ENCODE measurements around the gene CLNS1A.
"Not testable (repeated sequence)": the region's sequence is repeated elsewhere in the genome, so short reads cannot be mapped to it uniquely, and the experiment has no call there.

The CLNS1A gene

GRCh38 chr11:77617892-77618291 lies 19.7 kb downstream of the CLNS1A start:
- no peak for DNase-seq

DNA sequence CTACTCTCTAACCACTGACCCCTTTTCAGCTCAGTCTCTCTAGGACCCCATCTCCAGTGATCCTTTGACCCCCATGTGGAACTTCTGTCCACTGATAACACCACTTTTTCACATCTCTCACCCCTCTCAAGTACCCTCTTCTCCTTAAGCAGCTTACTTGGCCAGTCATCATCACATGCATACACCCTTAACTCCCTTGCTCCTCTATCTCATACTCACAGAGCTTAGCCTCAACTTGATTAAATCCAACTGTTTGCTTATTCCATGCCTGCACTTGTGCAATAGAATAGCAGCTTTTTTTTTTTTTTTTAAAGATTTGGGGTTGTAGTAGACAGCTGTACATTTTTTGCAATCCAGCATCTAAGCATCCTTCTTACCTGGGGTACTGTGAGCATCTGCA lies 25.7 kb downstream of the CLNS1A start:
- DNase-seq, result no peak

DNA sequence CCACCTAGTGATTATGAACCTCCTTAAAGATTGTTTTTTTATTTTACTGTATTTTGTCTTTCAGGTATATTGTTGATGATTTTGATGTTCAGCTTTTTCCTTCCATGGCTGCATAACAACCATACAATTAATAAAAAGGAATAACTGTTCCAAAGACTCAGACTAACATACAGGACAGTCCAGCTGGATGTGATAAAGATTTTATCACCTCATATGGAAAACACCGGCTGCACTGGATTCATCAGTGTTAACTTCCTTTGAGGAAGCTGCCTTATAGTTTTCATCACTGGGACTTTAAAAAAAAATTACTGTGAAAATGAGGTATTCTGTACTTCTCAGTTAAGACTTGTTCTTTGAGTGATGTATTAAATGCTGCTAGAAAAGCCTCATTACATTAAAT lies 28.4 kb downstream of the CLNS1A start:
- no peak for DNase-seq

DNA sequence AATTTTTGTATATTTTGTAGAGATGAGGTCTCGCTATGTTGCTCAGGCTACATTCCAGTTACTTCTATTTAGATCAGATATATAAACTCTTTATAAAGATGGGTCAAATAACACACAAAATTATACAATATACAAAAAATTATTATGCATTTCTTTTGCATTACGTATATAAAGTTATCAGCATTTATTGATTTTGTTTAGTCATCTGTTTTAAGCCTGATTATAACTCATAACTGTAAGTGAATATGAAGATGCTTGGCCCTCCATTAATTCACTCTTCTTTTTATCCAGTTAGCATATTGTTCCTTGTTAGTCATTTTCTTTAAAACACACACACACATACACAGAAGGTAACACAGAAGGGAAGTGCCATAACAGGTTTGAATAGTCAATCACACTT lies 33.3 kb downstream of the CLNS1A start:
- DNase-seq, result no peak

DNA sequence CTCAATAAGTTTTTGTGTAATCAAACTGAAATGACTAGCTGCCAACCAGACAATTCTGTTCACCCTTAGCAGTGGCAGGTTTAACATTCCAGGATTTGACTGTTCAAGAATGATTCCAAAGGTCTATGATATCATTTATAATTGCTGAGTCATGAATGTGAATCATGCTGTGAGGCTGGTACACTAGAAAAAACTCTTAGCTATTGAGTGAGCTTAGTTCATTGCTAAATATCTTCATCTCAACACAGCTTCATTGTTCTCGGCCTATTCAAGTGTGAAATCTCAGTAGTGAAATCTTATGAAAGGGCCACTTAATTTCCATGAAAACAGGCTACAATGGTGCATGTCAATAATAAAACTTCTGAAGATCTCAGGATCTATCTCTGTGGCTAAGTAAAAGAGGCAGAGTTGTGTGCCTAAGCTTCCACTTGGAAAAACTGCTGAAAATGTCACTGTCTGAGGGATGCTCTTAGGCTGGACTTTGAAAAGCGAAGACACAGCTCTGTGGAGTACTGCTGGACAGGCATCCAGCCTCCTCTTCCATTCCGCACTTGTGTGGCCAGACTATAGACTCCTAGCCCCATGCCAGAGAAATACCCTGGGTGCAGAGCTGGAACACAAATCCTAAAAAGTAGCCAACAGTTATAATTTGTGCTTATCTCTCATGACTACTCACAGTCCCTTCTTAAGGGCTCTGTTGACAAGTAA lies 35.1 kb downstream of the CLNS1A start:
- DNase-seq, result peak; percentile 18

DNA sequence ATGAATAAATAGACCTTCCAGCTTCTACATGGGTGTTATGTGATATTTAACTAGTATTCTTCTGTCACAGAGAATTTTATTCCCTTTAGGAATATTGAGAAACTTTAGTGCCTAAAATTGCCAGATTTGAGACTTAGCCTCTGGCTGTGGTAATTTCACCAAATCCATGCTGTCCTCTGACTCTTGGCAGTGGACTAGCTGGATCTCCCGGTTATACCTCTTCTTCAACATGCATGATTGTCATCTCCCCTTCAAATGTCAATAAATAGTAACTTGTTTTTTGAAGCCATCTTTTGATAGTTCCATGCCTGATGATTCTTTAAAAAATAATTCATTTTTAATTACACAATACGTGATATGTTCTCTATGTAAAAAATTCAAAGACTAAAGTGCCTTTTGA lies 39.4 kb downstream of the CLNS1A start:
- no peak for DNase-seq

DNA sequence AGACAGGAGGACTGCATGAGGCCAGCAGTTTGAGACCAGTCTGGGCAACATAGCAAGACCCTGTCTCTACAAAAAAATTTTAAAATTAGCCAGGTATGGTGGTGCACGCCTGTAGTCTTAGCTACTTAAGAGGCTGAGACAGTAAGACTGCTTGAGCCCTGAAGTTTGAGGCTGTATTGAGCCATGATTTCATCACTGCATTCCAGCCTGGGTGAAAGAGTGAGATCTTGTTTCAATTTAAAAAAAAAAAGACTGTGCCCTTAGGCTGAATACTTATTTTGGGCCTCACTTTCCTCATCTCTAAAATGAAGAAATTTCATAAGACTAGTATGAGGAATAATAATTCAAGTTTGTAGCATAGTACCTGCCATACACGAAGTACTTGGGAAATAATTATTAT lies 41.0 kb downstream of the CLNS1A start:
- DNase-seq, result no peak

GRCh38 chr11:77593883-77594282 lies 43.7 kb downstream of the CLNS1A start:
- DNase-seq, result no peak

GRCh38 chr11:77592727-77593126 lies 44.9 kb downstream of the CLNS1A start:
- DNase-seq, result no peak

- DNase-seq, result no peak
These were observed 47.3 kb downstream of the CLNS1A start for GRCh38 chr11:77590194-77590782.

DNA sequence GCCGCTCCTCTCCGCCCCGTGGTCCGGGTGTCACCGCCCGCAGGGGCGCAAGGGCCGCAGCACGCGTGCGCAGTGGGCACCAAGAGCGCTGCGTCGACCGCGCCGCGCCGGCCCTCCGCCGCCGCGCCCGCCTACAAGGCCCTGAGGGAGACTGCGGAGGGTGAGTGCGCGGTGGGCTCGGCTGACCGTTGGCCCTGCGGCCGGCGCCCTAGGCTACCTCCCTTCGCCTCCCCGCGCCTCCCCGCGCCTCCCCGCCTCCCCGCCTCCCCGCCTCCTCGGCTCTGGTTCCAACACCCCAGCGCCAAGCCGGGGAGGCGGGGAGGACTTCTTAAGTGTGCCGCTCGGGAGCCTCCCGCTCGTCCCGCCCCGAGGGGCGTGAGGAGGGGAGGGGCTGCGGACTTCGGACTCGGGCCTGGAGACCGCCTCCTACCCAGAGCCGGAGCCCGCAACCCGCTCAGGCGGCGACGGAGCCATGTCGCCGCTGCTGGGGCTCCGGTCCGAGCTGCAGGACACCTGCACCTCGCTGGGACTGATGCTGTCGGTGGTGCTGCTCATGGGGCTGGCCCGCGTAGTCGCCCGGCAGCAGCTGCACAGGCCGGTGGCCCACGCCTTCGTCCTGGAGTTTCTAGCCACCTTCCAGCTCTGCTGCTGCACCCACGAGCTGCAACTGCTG lies 47.9 kb downstream of the CLNS1A start, which contains the start of gene AQP11:
TSS of gene AQP11 (plus strand) at position 433 of the 673 bp plus-strand sequence. CDS start at position 473, 40 bp downstream.
- DNase-seq, result peak; percentile 91

- no peak for DNase-seq
These were observed 48.4 kb downstream of the CLNS1A start for GRCh38 chr11:77589181-77589520.

- no peak for DNase-seq
These were observed 56.8 kb downstream of the CLNS1A start for GRCh38 chr11:77580712-77581337.

DNA sequence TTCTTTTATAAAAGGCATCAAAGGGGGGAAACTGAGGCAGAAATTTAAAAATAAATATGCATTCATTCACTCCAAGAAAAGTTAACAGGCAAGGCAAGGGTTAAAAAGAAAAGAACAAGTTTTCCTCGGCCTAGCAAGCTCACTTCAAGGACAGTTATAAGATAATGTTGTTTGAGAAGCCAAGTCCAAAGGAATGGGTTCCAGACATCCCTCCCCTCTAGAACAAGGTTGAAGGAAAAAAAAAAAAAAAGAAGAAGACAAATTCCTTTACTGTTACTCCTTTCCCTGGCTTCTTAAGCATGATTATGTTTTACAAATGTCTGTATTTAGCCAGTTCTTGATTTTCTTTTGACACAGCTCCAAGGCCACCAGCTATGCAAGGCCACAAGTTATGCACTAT lies 62.2 kb downstream of the CLNS1A start:
- DNase-seq, result not testable (repeated sequence)

DNA sequence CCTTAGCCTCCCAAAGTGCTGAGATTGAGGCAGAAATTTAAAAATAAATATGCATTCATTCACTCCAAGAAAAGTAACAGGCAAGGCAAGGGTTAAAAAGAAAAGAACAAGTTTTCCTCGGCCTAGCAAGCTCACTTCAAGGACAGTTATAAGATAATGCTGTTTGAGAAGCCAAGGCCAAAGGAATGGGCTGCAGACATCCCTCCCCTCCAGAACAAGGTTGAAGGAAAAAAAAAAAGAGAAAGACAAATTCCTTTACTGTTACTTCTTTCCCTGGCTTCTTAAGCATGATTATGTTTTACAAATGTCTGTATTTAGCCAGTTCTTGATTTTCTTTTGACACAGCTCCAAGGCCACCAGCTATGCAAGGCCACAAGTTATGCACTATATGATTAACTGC lies 66.7 kb downstream of the CLNS1A start:
- not testable (repeated sequence) for DNase-seq

DNA sequence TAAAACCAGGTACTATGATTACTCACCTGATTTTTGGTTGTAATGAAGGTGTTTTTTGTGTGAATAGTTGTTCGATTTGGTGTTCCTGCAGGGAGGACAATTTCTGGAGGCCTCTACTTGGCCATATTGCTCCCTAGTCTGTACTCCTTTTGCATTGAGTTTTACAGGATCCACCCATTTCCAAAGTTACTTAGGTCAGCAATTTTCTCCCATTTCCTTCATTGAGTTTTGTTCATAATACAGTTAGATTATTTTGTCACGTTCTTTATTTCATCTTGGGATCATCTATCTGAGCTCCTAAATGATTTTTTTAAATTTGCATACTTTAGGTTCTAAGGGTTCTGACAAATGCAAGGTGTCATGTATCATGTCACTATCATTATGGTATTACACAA lies 67.9 kb downstream of the CLNS1A start:
- no peak for DNase-seq

DNA sequence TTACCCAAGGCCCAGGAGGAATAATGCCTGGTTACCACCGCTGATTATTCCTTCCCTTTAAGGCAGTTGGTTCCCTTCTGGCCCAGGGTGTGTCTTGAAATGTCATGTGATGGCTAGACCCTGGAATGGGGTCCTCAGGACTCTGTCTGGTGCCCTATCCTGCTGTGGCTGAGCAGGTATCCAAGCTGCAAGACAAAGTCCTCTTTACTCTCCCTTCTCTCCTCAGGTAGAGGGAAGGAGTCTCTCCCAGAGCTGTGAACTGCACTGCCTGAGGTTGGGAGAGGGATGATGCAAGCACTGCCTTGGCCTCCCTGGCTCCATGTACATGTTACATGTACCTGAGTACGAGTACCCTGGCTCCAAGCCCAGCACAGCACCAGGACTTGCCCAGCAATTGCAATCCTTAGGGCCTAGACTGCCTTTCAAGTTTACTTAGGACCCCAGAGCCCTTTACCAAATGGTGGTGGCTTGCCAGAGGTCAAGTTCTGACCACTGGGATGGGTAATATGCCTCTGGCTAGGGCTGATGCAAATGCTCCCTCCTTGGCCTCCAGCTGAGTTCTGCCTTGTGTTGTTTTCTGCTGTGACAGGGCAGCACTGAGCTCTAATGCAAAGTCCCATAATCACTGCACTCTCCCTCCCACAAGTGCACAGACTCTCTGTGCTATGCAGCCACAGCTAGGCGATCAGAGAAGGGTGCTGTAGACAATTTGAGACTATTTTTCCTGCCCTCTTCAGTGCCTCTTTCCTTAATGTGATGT lies 68.5 kb downstream of the CLNS1A start:
- no peak for DNase-seq

DNA sequence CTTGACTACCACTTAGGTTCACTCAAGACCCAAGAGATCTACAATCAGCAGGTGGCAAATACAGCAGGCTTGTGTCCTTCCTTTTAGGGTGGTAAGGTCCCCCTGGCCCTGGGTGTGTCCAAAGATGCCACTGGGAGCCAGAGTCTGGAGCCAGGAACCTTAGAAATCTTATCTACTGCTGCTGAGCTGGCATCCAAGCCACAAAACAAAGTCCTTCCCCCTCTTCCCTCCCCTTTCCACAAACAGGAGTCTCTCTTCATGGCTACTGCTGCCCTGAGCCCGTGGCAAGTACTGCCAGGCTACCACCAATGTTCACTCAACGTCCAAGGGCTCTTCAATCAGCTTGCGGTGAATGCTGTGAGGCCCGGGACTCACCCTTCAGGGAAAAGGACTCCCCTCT lies 69.3 kb downstream of the CLNS1A start:
- DNase-seq, result no peak
